GM12878 (cell line): Measurements from ENCODE around the gene ACADVL. TPM values are rescaled to one million over a fixed set of nuclear protein-coding genes. Genes with fewer than 3 reads are reported as not detected.

Experiments
- CUX1 ChIP-seq: IDR thresholded peaks from 2 replicates; pipeline ENCODE4 v1.6.1; 2012; ENCODE audit warnings: improper control_type of control experiment, low read depth, low read length; ENCODE audit not compliant: insufficient replicate concordance
- NKRF ChIP-seq: fragments of 450-650 bp; conservative IDR thresholded peaks from 2 replicates; pipeline ENCODE4 v1.6.1; 2017; ENCODE audit warnings: mild to moderate bottlenecking, moderate library complexity
- polyA plus RNA-seq, 11 experiments: library from polyadenylated mRNA; depleted of rRNA in 4 of 11; unstranded in 6 of 11; stranded (reverse) in 5 of 11; fragments of >200 nt; fragmentation: Nextera tagmentation in 4 of 11; fragmentation: Illumina TruSeq in 1 of 11; extraction: Ambion mirVana in 4 of 11; extraction: Trizol in 1 of 11; gene quantifications; 1 replicate in 1 of 11; 2 replicates in 10 of 11; pipeline versions ENCODE4 v1.2.1 to v1.2.3, GENCODE V29; 2011 to 2016; ENCODE audit warnings: inconsistent platforms in 2 of 11, missing spikeins in 2 of 11, low read depth in 1 of 11
- total RNA-seq, 4 experiments: library from RNA; depleted of rRNA in 3 of 4; stranded (reverse); fragments of >200 nt in 3 of 4; fragmentation: Illumina TruSeq in 1 of 4; extraction: Trizol in 1 of 4; gene quantifications; 2 replicates each; pipeline versions ENCODE4 v1.2.1 to v1.2.3, GENCODE V29; 2013 to 2021

The ACADVL gene
- total and polyA plus RNA-seq, 10 of the 15 experiments (the other 5 are each of a cell fraction or from before 2014, with no cell fraction given) = 25.4 to 232 (median 180) TPM

- TF ChIP-seq NKRF = no peak; the same call in 1 of the 2 replicates
- no peak for TF ChIP-seq CUX1
- TF ChIP-seq, all 136 proteins: peak for 27
These were observed 32.0 kb downstream of the ACADVL start, which contains the start of gene CTDNEP1 (continued) for GRCh38 chr17:7251661-7252175.
